ENCODE results near the gene WFIKKN1.

The WFIKKN1 gene

DNA sequence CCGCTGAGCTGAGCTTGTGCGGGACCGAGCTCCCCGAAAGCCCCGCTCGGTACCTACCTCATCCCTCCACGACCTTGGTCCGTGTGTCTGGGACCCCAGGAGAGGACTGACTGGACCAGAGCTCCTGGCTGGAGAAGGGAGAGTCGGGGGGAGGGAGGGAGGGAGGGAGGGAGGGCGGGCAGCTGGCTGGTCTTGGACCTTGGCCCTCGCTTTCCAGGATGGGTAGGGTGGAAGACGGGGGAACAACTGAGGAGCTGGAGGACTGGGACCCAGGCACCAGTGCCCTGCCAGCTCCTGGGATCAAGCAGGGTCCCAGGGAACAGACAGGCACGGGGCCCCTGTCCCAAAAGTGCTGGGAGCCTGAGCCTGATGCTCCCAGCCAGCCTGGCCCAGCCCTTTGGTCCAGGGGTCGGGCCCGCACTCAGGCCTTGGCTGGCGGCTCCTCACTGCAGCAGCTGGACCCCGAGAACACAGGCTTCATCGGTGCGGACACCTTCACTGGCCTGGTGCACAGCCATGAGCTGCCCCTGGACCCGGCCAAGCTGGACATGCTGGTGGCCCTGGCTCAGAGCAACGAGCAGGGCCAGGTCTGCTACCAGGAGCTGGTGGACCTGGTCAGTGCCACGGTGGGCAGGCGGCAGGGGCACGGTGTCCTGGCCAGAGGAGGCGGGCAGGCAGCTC is 45.2 kb downstream of the WFIKKN1 start:
- no peak for DNase-seq

DNA sequence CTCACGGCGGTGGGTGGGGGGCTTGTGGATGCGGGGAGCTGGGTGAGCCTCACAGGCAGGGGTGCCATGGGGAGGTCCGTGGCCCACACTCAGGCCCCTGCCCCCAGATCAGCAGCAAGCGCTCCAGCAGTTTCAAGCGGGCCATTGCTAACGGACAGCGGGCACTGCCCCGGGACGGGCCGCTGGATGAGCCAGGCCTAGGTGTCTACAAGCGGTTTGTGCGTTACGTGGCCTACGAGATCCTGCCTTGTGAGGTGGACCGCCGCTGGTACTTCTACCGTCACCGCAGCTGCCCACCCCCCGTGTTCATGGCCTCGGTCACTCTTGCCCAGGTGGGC is 45.7 kb downstream of the WFIKKN1 start:
- no peak for DNase-seq

GRCh38 chr16:676913-677312 is 46.1 kb downstream of the WFIKKN1 start:
- DNase-seq, result no peak

GRCh38 chr16:677316-678190 is 46.8 kb downstream of the WFIKKN1 start:
- no peak for DNase-seq

DNA sequence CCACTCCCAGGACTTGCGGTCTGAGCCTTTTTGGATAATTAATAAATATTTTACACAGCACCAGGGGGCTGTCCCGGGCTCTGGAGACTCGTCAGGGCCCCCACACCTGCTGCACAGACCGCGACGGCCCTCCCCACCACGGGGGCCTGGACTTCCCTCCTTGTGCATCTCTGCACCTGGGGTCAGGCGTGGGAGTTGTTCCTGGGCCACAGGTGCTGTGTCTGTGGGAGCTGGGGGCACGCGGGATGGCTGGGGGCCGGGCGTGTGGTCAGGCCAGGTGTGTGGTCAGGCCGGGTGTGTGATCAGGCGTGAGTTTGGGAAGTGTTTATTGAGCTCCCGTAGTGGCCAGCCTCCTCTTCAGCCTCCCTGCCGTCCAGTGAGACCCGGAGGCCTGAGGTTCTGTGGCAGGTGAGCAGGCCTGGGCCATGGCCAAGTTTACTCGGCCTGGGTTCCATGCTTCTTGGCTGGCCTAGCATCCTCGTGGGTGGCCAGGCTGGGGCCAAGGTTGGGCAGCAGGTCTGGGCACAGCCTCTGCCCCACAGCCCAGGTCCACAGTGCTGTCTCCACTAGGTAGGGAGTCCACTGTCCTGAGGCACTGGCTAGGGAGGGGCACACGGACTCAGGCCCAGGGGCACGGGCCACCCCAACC is 47.5 kb downstream of the WFIKKN1 start:
- no peak for DNase-seq

- DNase-seq, result peak; percentile 65
Observed at GRCh38 chr16:678858-679813, 48.4 kb downstream of the WFIKKN1 start.

- peak; percentile 92 for DNase-seq
Observed at GRCh38 chr16:679814-680624, 49.2 kb downstream of the WFIKKN1 start, which contains the start of gene STUB1. TSS of gene STUB1 (plus strand) at chr16:680410. CDS start at chr16:680526, 116 bp downstream.

- no peak for DNase-seq
Observed at GRCh38 chr16:680625-680945, 49.8 kb downstream of the WFIKKN1 start.

DNA sequence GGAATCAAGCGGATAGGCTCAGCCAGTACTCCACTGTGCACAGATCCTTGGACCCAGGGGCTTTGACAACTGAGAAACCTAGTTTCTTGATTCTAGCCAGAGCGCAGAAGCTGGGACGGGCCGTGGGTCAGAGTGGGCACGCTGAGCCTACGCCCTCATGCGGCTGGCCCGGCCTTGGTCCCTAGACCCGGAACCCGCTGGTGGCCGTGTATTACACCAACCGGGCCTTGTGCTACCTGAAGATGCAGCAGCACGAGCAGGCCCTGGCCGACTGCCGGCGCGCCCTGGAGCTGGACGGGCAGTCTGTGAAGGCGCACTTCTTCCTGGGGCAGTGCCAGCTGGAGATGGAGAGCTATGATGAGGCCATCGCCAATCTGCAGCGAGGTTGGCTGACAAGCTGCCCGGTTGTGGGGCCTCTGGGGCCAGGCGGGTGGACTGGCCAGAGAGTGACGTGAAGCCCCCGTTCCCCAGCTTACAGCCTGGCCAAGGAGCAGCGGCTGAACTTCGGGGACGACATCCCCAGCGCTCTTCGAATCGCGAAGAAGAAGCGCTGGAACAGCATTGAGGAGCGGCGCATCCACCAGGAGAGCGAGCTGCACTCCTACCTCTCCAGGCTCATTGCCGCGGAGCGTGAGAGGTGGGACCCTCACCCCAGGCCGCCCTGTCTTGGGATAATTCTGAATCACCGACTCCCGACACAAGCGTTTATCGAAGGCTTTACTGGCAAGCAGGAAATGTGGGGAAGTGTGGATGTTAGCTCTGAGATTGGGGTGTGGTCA is 50.4 kb downstream of the WFIKKN1 start:
- DNase-seq, result peak; percentile 29

GRCh38 chr16:681746-682427 is 51.1 kb downstream of the WFIKKN1 start:
- DNase-seq, result no peak

DNA sequence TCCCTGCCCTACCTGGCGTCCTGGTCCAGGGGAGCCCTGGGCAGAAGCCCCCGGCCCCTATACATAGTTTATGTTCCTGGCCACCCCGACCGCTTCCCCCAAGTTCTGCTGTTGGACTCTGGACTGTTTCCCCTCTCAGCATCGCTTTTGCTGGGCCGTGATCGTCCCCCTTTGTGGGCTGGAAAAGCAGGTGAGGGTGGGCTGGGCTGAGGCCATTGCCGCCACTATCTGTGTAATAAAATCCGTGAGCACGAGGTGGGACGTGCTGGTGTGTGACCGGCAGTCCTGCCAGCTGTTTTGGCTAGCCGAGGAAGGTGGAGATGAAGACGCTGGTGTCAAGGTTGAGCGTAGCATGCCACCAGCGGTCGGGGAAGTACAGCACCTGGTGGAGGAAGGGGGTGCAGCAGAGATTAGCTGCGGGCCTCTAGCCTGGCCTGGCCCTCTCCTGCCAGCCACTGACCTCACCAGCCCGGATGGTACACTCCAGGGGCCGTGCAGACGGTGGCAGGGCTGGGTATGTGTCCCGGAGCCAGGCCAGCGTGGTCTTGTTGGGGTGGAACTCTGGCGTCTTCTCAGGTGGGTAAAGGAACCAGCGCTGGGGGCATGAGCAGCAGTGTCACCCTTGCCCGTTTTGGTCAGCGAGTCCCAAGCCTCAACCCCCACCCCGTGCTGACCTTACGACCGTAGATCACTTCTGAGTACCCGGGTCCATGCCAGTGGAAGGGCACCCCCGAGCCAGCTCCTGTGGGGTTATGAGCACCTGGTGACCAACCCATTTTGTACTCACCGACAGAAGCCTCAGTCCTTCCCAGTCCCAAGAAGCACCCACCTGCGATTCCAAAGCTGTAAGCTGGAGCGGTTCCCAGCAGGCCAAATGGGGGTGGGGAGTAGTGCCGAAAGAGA is 52.0 kb downstream of the WFIKKN1 start:
- DNase-seq, result no peak

GRCh38 chr16:683396-684070 is 52.7 kb downstream of the WFIKKN1 start:
- no peak for DNase-seq
